Measurements from ENCODE around the gene DGAT2. TPM values are rescaled to one million over a fixed set of nuclear protein-coding genes. Genes with fewer than 3 reads are reported as not detected.
A peak's percentile ranks its signal among the peaks of the same experiment; 100 is the strongest.

The DGAT2 gene
- total RNA-seq, 6 donors from 2014 or later = 2.1 to 17.3 (median 10.4) TPM

- no peaks in the 10 kb centered on the region for H3K27me3 ChIP-seq
- H3K4me1 ChIP-seq = peaks cover 5 to 29% (median 20%) of the 10 kb centered on the region in 4 donors
- no peak overlapping the region for H3K4me3 ChIP-seq
- H3K9me3 ChIP-seq = no peaks in the 10 kb centered on the region
- ATAC-seq (ENCODE audit: low FRiP score in 2 of 2) = no peak
- peak overlapping the region in 2 of 4 donors; percentile 31 to 49 for H3K27ac ChIP-seq
- WGBS, 2 donors = 29 to 33% methylated on average over 3 of the region's 3 CpGs
- TF ChIP-seq POLR2A (IDR thresholded peaks at IDR 0.05) (no peak), POLR2AphosphoS5 (IDR thresholded peaks at IDR 0.05) (no peak), EP300 (IDR thresholded peaks at IDR 0.05) (no peak)
- TF ChIP-seq, protein P1, sequence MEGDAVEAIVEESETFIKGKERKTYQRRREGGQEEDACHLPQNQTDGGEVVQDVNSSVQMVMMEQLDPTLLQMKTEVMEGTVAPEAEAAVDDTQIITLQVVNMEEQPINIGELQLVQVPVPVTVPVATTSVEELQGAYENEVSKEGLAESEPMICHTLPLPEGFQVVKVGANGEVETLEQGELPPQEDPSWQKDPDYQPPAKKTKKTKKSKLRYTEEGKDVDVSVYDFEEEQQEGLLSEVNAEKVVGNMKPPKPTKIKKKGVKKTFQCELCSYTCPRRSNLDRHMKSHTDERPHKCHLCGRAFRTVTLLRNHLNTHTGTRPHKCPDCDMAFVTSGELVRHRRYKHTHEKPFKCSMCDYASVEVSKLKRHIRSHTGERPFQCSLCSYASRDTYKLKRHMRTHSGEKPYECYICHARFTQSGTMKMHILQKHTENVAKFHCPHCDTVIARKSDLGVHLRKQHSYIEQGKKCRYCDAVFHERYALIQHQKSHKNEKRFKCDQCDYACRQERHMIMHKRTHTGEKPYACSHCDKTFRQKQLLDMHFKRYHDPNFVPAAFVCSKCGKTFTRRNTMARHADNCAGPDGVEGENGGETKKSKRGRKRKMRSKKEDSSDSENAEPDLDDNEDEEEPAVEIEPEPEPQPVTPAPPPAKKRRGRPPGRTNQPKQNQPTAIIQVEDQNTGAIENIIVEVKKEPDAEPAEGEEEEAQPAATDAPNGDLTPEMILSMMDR (IDR thresholded peaks at IDR 0.05) = no peak
- peak in 1 of 2 donors; percentile 54 for DNase-seq
- H3K36me3 ChIP-seq = peaks cover 0 to 13% (median 3%) of the 10 kb centered on the region in 4 donors
Observed at GRCh38 chr11:75850787-75851186, 82.2 kb downstream of the DGAT2 start.

Small RNA genes within 50 kb of the gene (small RNA-seq; reads per million reads assigned to genes)
- 0 reads per million in 4 donors for gene RF00019
- 0 reads per million in 4 donors for gene RN7SL786P

Other genes with a start within 250 kb of the DGAT2 start
- gene GDPD5, start 242.8 kb upstream of the DGAT2 start, total RNA-seq = 10 to 100 TPM in 4 of 6 donors, 1 to 10 TPM in 2; 5.7 to 34.6 (median 14.0) TPM
- gene SERPINH1, start 206.5 kb upstream of the DGAT2 start, total RNA-seq = 100 to 1,000 TPM in 5 of 6 donors, 10 to 100 TPM in 1; 95.9 to 266 (median 145) TPM
- 10 to 100 TPM in 2 of 6 donors, 1 to 10 TPM in 4; 3.5 to 17.6 (median 8.9) TPM for gene MAP6, start 99.7 kb upstream of the DGAT2 start, total RNA-seq
- gene MOGAT2, start 50.9 kb upstream of the DGAT2 start, total RNA-seq = under 1 TPM in 2 of 6 donors, not detected in 4; 0.11 to 0.13 TPM
- 10 to 100 TPM; 23.3 to 72.3 (median 28.5) TPM for gene UVRAG, start 46.4 kb downstream of the DGAT2 start, total RNA-seq

Data from upper lobe of left lung (tissue), 6 donors.